Uterus (tissue), 4 donors: Measurements from ENCODE around the gene ANKFN1. TPM values are rescaled to one million over a fixed set of nuclear protein-coding genes. Genes with fewer than 3 reads are reported as not detected.

Experiments
- DNase-seq, 2 donors: peaks; one replicate each; pipeline ENCODE4 v3.0.0-alpha.2; 2019 to 2020
- H3K27ac ChIP-seq, 2 donors: fragments of 200-600 bp; sonication (generic); 1 replicate in 1 of 2; 2 replicates in 1 of 2; pipeline ENCODE4 v1.5.1; 2016 to 2018
- H3K27me3 ChIP-seq, 2 donors: fragments of 200-600 bp; sonication (generic); one replicate each; pipeline ENCODE4 v1.5.1; 2018 to 2019; ENCODE audit warnings: control low read depth in 1 of 2
- H3K36me3 ChIP-seq, 2 donors: fragments of 200-600 bp; sonication (generic); one replicate each; pipeline ENCODE4 v1.5.1; 2019; ENCODE audit warnings: control low read depth in 1 of 2
- H3K4me1 ChIP-seq, 2 donors: fragments of 200-600 bp; sonication (generic); one replicate each; pipeline ENCODE4 v1.5.1; 2018 to 2019; ENCODE audit warnings: control low read depth in 1 of 2
- H3K4me3 ChIP-seq, 2 donors: fragments of 200-600 bp; sonication (generic); 1 replicate in 1 of 2; 2 replicates in 1 of 2; pipeline ENCODE4 v1.5.1; 2018 to 2019; ENCODE audit warnings: mild to moderate bottlenecking in 1 of 2
- H3K9me3 ChIP-seq, 2 donors: fragments of 200-600 bp; sonication (generic); one replicate each; pipeline ENCODE4 v1.5.1; 2019; ENCODE audit warnings: control low read depth in 1 of 2
- POLR2A ChIP-seq, 2 donors: fragments of 450-650 bp; IDR thresholded peaks; one replicate each; pipeline ENCODE4 v1.6.1; 2016; ENCODE audit warnings: antibody characterized with exemption in 2 of 2, mild to moderate bottlenecking in 1 of 2, moderate library complexity in 1 of 2
- intact Hi-C: fragments of 100-400 bp; cut with DNase I; formaldehyde crosslinking; loops from one replicate; pipeline ENCODE4 v1.15.1; 2023; ENCODE audit warnings: low total_unique reads
- total RNA-seq, 4 donors: library from RNA; depleted of rRNA in 3 of 4; stranded (reverse); fragments of >200 nt in 3 of 4; gene quantifications; one replicate each; pipeline versions ENCODE4 v1.1.0 to v1.2.4, GENCODE V29; 2014 to 2023
- TF ChIP-seq, protein P1 (sequence below), 4 experiments: fragments of 200-600 bp in 2 of 4; fragments of 450-650 bp in 2 of 4; sonication (generic) in 2 of 4; IDR thresholded peaks; one replicate each; pipeline ENCODE4 v1.5.1; 2016 to 2019; ENCODE audit warnings: antibody characterized with exemption in 4 of 4, mild to moderate bottlenecking in 2 of 4, moderate library complexity in 1 of 4
- donor health status: DM: yes; HTN: yes; CAD: no.

ANKFN1 gene, protein sequence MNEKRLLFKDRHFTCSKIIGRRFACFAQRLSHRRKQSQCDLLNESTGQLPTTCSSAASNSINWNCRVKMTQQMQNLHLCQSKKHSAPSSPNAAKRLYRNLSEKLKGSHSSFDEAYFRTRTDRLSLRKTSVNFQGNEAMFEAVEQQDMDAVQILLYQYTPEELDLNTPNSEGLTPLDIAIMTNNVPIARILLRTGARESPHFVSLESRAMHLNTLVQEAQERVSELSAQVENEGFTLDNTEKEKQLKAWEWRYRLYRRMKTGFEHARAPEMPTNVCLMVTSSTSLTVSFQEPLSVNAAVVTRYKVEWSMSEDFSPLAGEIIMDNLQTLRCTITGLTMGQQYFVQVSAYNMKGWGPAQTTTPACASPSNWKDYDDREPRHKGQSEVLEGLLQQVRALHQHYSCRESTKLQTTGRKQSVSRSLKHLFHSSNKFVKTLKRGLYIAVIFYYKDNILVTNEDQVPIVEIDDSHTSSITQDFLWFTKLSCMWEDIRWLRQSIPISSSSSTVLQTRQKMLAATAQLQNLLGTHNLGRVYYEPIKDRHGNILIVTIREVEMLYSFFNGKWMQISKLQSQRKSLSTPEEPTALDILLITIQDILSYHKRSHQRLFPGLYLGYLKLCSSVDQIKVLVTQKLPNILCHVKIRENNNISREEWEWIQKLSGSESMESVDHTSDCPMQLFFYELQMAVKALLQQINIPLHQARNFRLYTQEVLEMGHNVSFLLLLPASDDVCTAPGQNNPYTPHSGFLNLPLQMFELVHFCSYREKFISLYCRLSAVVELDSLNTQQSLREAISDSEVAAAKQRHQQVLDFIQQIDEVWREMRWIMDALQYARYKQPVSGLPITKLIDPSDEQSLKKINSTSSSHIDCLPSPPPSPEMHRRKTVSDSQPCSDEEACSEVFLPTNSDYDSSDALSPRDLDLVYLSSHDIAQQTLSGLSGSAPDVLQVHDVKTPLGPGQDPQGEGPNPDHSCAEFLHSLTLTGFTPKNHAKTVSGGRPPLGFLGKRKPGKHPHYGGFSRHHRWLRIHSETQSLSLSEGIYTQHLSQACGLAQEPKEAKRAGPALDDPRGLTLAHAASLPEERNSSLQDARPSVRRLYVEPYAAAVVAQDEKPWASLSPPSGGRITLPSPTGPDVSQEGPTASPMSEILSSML
- total RNA-seq = 1 to 10 TPM in 1 of 4 donors, under 1 TPM in 1, not detected in 2; 0.27 to 2.6 TPM

DNA sequence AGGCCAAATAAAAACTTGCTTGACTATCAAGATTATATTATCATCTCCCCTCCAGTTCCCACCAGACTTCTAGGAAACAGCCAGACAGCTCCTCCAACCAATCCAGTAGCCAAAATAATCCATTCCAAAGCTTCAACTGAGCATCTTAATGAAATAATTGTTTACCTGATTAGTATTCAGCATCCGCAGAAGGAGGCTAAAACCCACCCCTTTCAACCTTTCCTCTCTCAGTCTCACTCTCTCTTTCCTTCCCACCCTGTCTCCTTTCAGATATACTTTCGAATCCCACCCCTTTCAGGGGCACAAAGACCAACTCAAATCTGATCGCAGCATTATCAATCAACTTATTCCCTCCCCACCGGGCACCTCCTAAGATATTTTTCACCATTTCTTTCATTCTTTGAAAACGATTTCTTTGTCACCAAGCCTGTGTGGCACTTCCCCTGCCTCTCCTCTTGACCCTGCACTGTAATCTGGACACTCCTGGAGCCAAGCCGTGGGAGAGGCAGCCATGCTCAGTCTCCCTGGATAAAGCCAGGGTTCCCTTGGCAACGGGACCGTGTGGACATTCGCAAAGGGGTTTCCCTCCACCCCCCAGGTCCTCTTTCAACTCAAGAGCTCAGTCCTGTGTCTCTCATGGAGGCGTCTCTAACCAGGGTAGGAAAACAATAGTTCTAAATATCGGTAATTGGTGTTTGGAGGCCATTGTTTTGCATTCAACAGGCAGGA is at the start of gene ANKFN1:
Gene ANKFN1 (plus strand): TSS at position 602 of the 729 bp plus-strand sequence. CDS start 59,193 bp downstream, outside the sequence.
- Histone ChIP-seq H3K4me3 (no peak within 1 kb of the TSS), H3K4me1 (no peaks in the 10 kb centered on the region), H3K9me3 (no peaks in the 10 kb centered on the region), H3K36me3 (no peaks in the 10 kb centered on the region), H3K27ac (no peak within 1 kb of the TSS), H3K27me3 (no peaks in the 10 kb centered on the region)
- DNase-seq = no peak
- TF ChIP-seq POLR2A (IDR thresholded peaks at IDR 0.05) = no peak
- TF ChIP-seq, protein P1, sequence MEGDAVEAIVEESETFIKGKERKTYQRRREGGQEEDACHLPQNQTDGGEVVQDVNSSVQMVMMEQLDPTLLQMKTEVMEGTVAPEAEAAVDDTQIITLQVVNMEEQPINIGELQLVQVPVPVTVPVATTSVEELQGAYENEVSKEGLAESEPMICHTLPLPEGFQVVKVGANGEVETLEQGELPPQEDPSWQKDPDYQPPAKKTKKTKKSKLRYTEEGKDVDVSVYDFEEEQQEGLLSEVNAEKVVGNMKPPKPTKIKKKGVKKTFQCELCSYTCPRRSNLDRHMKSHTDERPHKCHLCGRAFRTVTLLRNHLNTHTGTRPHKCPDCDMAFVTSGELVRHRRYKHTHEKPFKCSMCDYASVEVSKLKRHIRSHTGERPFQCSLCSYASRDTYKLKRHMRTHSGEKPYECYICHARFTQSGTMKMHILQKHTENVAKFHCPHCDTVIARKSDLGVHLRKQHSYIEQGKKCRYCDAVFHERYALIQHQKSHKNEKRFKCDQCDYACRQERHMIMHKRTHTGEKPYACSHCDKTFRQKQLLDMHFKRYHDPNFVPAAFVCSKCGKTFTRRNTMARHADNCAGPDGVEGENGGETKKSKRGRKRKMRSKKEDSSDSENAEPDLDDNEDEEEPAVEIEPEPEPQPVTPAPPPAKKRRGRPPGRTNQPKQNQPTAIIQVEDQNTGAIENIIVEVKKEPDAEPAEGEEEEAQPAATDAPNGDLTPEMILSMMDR (IDR thresholded peaks at IDR 0.05) = no peak
- intact Hi-C loops = no loop called here

- TF ChIP-seq, protein P1 (IDR thresholded peaks at IDR 0.05) = no peak
- TF ChIP-seq POLR2A (IDR thresholded peaks at IDR 0.05) = no peak
- Histone ChIP-seq H3K9me3 (no peaks in the 10 kb centered on the region), H3K27ac (no peak overlapping the region), H3K36me3 (no peaks in the 10 kb centered on the region), H3K4me1 (no peaks in the 10 kb centered on the region), H3K27me3 (no peaks in the 10 kb centered on the region), H3K4me3 (no peak overlapping the region)
- no peak for DNase-seq
- intact Hi-C loops = no loop called here
These were observed 44.4 kb upstream of the ANKFN1 start for GRCh38 chr17:56108811-56109284.

- no peak overlapping the region for H3K4me3 ChIP-seq
- TF ChIP-seq POLR2A (IDR thresholded peaks at IDR 0.05) = no peak
- no peak overlapping the region for H3K27ac ChIP-seq
- H3K27me3 ChIP-seq = no peaks in the 10 kb centered on the region
- DNase-seq = no peak
- intact Hi-C loops = no loop called here
- no peaks in the 10 kb centered on the region for H3K9me3 ChIP-seq
- no peaks in the 10 kb centered on the region for H3K36me3 ChIP-seq
- no peaks in the 10 kb centered on the region for H3K4me1 ChIP-seq
These were observed 43.4 kb upstream of the ANKFN1 start for GRCh38 chr17:56109836-56110235.

DNA sequence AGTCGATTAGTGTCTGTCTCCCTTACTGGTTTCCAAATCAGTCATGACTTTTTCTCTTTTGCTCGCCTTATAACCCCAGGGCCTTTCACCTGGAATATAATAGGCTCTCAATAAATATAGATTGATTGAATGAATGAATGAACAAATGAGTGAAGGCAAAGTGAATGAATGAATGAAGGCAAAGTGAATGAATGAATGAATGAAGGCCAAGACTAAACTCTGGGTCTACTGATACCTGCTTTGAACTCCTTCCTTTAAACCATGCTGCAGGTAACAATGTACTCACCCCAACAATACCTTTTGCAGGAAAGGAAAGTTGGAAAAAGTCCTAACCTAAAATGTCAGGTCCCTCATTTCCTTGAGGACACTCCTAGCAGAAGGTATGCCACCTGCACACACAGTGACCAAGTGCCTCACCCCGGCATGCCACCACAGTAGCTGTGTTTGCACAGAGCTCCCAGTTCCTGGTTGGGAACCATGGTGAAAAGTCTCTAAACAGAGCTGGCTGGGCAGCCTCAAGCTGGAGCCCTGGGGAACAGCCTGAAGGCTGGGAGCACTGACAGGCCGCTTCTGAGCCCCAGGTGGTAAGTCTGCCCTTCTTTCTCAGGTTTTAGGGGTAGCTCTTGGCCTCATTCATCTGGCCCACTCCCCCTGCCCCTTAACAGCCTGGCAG is 42.7 kb upstream of the ANKFN1 start:
- no peaks in the 10 kb centered on the region for H3K9me3 ChIP-seq
- H3K4me1 ChIP-seq = no peaks in the 10 kb centered on the region
- intact Hi-C loops = no loop called here
- no peaks in the 10 kb centered on the region for H3K27me3 ChIP-seq
- no peak overlapping the region for H3K27ac ChIP-seq
- no peak for DNase-seq
- no peak overlapping the region for H3K4me3 ChIP-seq
- no peaks in the 10 kb centered on the region for H3K36me3 ChIP-seq
- TF ChIP-seq, protein P1 (IDR thresholded peaks at IDR 0.05) = no peak
- no peak for TF ChIP-seq POLR2A (IDR thresholded peaks at IDR 0.05)
